K562 (cell line): ENCODE data around the gene OR51L1. TPM values are rescaled to one million over a fixed set of nuclear protein-coding genes. Genes with fewer than 3 reads are reported as not detected.

Experiments used
- ATAC-seq: fragments of 200-7000 bp; cut with Tn5 transposase; 3 replicates; pipeline ENCODE4 v1.9.1; 2020; ENCODE audit warnings: moderate library complexity
- BruUV-seq: library from RNA; stranded (reverse); fragments of 400-500 nt; replicated peaks from 2 replicates; lab custom pipeline; 2021; lab: Mats Ljungman, UMichigan
- CTCF ChIA-PET: fragments of 300-600 bp; formaldehyde crosslinking; extraction: SDS; loops from one replicate; lab custom pipeline; 2021; ENCODE audit warnings: low intra/inter-chr PET ratio; lab: Yijun Ruan, JAX
- POLR2A ChIA-PET: fragments of 300-600, 350-650 bp; sonication (Branson Sonifier 250); formaldehyde crosslinking; extraction: SDS; loops from one replicate; lab custom pipeline; 2021; ENCODE audit warnings: antibody characterized with exemption, inconsistent platforms; lab: Yijun Ruan, JAX
- DNase-seq, 4 experiments: peaks; one replicate each; pipeline versions ENCODE4 v3.0.0 to v3.0.0-alpha.2; 2011 to 2018; ENCODE audit warnings: low spot score in 3 of 4, mixed read lengths in 3 of 4; ENCODE audit errors: extremely low read depth in 1 of 4
- FAIRE-seq: peaks from 2 replicates; lab custom pipeline; 2011; peaks lifted over from hg19 to GRCh38; lab: Jason Lieb, UNC
- H2AFZ ChIP-seq: 2 replicates; pipeline ENCODE4 v1.6.0; 2011; ENCODE audit warnings: low read depth, low read length, control low read depth, inconsistent platforms
- H3K27ac ChIP-seq: fragments of 200-600 bp; 3 replicates; pipeline ENCODE4 v1.8.0; 2011; ENCODE audit warnings: low read depth, mild to moderate bottlenecking, control low read depth, inconsistent platforms, low read length, moderate library complexity, mixed read lengths; ENCODE audit errors: extremely low read depth
- H3K27me3 ChIP-seq, 2 experiments: fragments of 300-600 bp in 1 of 2; 2 replicates in 1 of 2; 3 replicates in 1 of 2; pipeline versions ENCODE4 v1.6.0 to v1.8.0; 2011; ENCODE audit warnings: inconsistent platforms in 2 of 2, low read length in 2 of 2, mild to moderate bottlenecking in 1 of 2, mixed read lengths in 1 of 2, moderate library complexity in 1 of 2; ENCODE audit not compliant: control insufficient read depth in 2 of 2, insufficient read depth in 2 of 2
- H3K36me3 ChIP-seq: fragments of 300-600 bp; 3 replicates; pipeline ENCODE4 v1.8.0; 2011; ENCODE audit warnings: mild to moderate bottlenecking, low read length, inconsistent platforms; ENCODE audit not compliant: control insufficient read depth, insufficient read depth
- H3K4me1 ChIP-seq, 2 experiments: fragments of 200-600 bp in 1 of 2; replicated peaks in 1 of 2; 2 replicates in 1 of 2; 3 replicates in 1 of 2; pipeline versions ENCODE4 v1.5.1 to v1.8.0; 2011; ENCODE audit warnings: inconsistent platforms in 2 of 2, low read length in 2 of 2, mild to moderate bottlenecking in 1 of 2, mixed read lengths in 1 of 2, moderate library complexity in 1 of 2; ENCODE audit not compliant: control insufficient read depth in 2 of 2, insufficient read depth in 2 of 2
- H3K4me2 ChIP-seq: 2 replicates; pipeline ENCODE4 v1.6.1; 2011; ENCODE audit warnings: low read length, control low read depth, inconsistent platforms, mixed read lengths; ENCODE audit not compliant: insufficient read depth
- H3K4me3 ChIP-seq: fragments of 200-600 bp; sonication (generic), shearing (Covaris generic); 2 replicates; pipeline ENCODE4 v1.5.1; 2016; ENCODE audit warnings: control low read depth, inconsistent platforms
- H3K79me2 ChIP-seq: fragments of 200-600 bp; 3 replicates; pipeline ENCODE4 v1.8.0; 2011; ENCODE audit warnings: low read length, inconsistent platforms; ENCODE audit not compliant: control insufficient read depth, insufficient read depth
- H3K9ac ChIP-seq, 2 experiments: 2 replicates each; pipeline versions ENCODE4 v1.6.0 to v1.6.1; 2011; ENCODE audit warnings: low read depth in 2 of 2, low read length in 2 of 2, control low read depth in 1 of 2, inconsistent platforms in 1 of 2, mild to moderate bottlenecking in 1 of 2, mixed read lengths in 1 of 2; ENCODE audit not compliant: insufficient read depth in 1 of 2
- H3K9me1 ChIP-seq: one replicate; pipeline ENCODE4 v1.6.0; 2011; ENCODE audit warnings: inconsistent platforms, mild to moderate bottlenecking, low read length, moderate library complexity; ENCODE audit not compliant: control insufficient read depth, insufficient read depth
- H3K9me3 ChIP-seq: replicated peaks from 2 replicates; pipeline ENCODE4 v1.5.1; 2011; ENCODE audit warnings: low read depth, low read length, inconsistent platforms; ENCODE audit not compliant: control insufficient read depth, insufficient read depth
- H4K20me1 ChIP-seq: replicated peaks from 2 replicates; pipeline ENCODE4 v1.6.1; 2011; ENCODE audit warnings: low read length, inconsistent platforms, mixed read lengths; ENCODE audit not compliant: control insufficient read depth, insufficient read depth
- FOXM1 ChIP-seq, 2 experiments: fragments of 450-650 bp in 1 of 2; sonication (generic) in 1 of 2; formaldehyde crosslinking in 1 of 2; IDR thresholded peaks; 2 replicates each; pipeline versions ENCODE4 v1.6.1 to v1.9.0; 2017 to 2022; ENCODE audit warnings: low read depth in 2 of 2, mild to moderate bottlenecking in 2 of 2, missing genetic modification reagents in 1 of 2, moderate library complexity in 1 of 2
- MYBL2 ChIP-seq, 2 experiments: fragments of 450-650 bp in 1 of 2; sonication (generic) in 1 of 2; formaldehyde crosslinking in 1 of 2; IDR thresholded peaks; 2 replicates each; pipeline versions ENCODE4 v1.6.1 to v1.8.1; 2017 to 2022; ENCODE audit warnings: borderline replicate concordance in 1 of 2, inconsistent platforms in 1 of 2, low read depth in 1 of 2, mild to moderate bottlenecking in 1 of 2, missing genetic modification reagents in 1 of 2, moderate library complexity in 1 of 2
- MYC ChIP-seq, 2 experiments: fragments of 250-450 bp in 1 of 2; sonication (Bioruptor Pico) in 1 of 2; IDR thresholded peaks; 2 replicates each; pipeline versions ENCODE4 v1.5.1 to v1.6.1; 2012 to 2021; ENCODE audit warnings: low read depth in 2 of 2, borderline replicate concordance in 1 of 2, improper control_type of control experiment in 1 of 2, low read length in 1 of 2, mild to moderate bottlenecking in 1 of 2, moderate library complexity in 1 of 2
- NUFIP1 ChIP-seq: fragments of 450-650 bp; IDR thresholded peaks from 2 replicates; pipeline ENCODE4 v1.6.1; 2018; ENCODE audit not compliant: partially characterized antibody
- SIN3A ChIP-seq, 2 experiments: fragments of 150-350 bp in 1 of 2; IDR thresholded peaks; 2 replicates each; pipeline ENCODE4 v1.6.1; 2011 to 2016; ENCODE audit warnings: borderline replicate concordance in 2 of 2, low read depth in 2 of 2, low read length in 2 of 2, mild to moderate bottlenecking in 2 of 2, moderate library complexity in 2 of 2; ENCODE audit not compliant: control insufficient read depth in 1 of 2
- SMARCE1 ChIP-seq: fragments of 450-650 bp; IDR thresholded peaks from 2 replicates; pipeline ENCODE4 v1.7.1; 2016; ENCODE audit warnings: mild to moderate bottlenecking
- TCF7 ChIP-seq: sonication (generic); IDR thresholded peaks from 2 replicates; pipeline ENCODE4 v1.6.1; 2016; ENCODE audit warnings: antibody characterized with exemption, borderline replicate concordance
- XRCC5 ChIP-seq: fragments of 200-400 bp; formaldehyde crosslinking; IDR thresholded peaks from 2 replicates; pipeline ENCODE4 v1.6.1; 2017; ENCODE audit warnings: low read depth, mild to moderate bottlenecking, low read length
- ZNF124 ChIP-seq: sonication (generic); formaldehyde crosslinking; IDR thresholded peaks from 2 replicates; pipeline ENCODE4 v1.8.1; 2022; ENCODE audit warnings: missing genetic modification reagents
- ZNF280B ChIP-seq: fragments of 250-450 bp; sonication (Bioruptor Pico); IDR thresholded peaks from 2 replicates; pipeline ENCODE4 v1.5.1; 2021; ENCODE audit warnings: mild to moderate bottlenecking
- WGBS: fragments of 100-300 bp; shearing (Covaris generic); methylation state at CpG from one replicate; pipeline ENCODE4 v1.1.6; 2016; ENCODE audit warnings: low coverage, mixed read lengths; ENCODE audit not compliant: insufficient coverage; ENCODE audit errors: missing lambda C conversion rate; 5-methylcytosine and 5-hydroxymethylcytosine counted together
- in situ Hi-C: fragments of 300-500 bp; cut with MboI; formaldehyde crosslinking; loops from 4 replicates; pipeline ENCODE4 v1.15.0; 2018; ENCODE audit warnings: inconsistent platforms, mixed read lengths
- intact Hi-C: fragments of 100-400 bp; cut with micrococcal nuclease; formaldehyde crosslinking; loops from 2 replicates; pipeline ENCODE4 v1.14.2; 2022
- polyA plus RNA-seq, 8 experiments: library from polyadenylated mRNA; depleted of rRNA in 4 of 8; stranded (reverse) in 5 of 8; unstranded in 3 of 8; fragments of >200 nt; fragmentation: Nextera tagmentation in 2 of 8; fragmentation: Illumina TruSeq in 1 of 8; extraction: Ambion mirVana in 2 of 8; extraction: Trizol in 1 of 8; gene quantifications; 2 replicates each; pipeline versions ENCODE4 v1.2.1 to v1.2.3, GENCODE V29; 2011 to 2014; ENCODE audit warnings: inconsistent platforms in 1 of 8, missing spikeins in 1 of 8
- total RNA-seq, 7 experiments: library from RNA; depleted of rRNA in 6 of 7; stranded (reverse); fragments of >200 nt in 6 of 7; fragmentation: Illumina TruSeq in 2 of 7; extraction: Trizol in 2 of 7; gene quantifications; 2 replicates each; pipeline versions ENCODE4 v1.2.1 to v1.2.3, GENCODE V29; 2011 to 2021; ENCODE audit warnings: low replicate concordance in 1 of 7
- TF ChIP-seq, protein P1 (sequence below): sonication (generic); formaldehyde crosslinking; IDR thresholded peaks from 2 replicates; pipeline ENCODE4 v1.4.0; 2020; ENCODE audit warnings: mild to moderate bottlenecking, missing genetic modification reagents
- TF ChIP-seq, protein P2 (sequence below): sonication (generic); formaldehyde crosslinking; IDR thresholded peaks from 2 replicates; pipeline ENCODE4 v1.8.0; 2022; ENCODE audit warnings: mild to moderate bottlenecking, low read depth, missing genetic modification reagents

The OR51L1 gene
- total and polyA plus RNA-seq, 9 of the 15 experiments (the other 6 are each of a cell fraction or from before 2014, with no cell fraction given) = not detected

DNA sequence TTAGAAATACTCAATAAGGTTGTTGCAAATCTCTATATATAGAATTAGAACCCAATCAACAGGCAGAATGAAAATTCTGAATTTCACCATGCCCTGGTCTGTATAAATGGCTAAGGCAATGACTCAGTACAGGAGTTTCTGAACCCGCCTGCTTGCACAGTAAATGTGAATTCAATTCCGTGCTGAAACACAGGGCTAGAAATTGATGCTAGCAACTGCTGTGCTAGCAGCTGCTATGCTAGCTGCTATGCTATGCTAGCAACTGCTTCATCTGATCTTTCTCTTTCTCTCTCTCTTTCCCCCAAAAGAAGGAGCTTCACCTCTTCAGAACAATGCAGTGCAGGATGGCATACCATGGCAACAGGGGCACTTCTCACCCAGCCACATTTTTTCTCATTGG is 42.0 kb downstream of the OR51L1 start:
- H3K4me3 ChIP-seq = no peak overlapping the region
- no peak overlapping the region for H3K9ac ChIP-seq
- H3K79me2 ChIP-seq = no peaks in the 10 kb centered on the region
- H3K36me3 ChIP-seq = no peaks in the 10 kb centered on the region
- no peak overlapping the region for H3K27ac ChIP-seq
- intact Hi-C loops = no loop called here
- H3K4me2 ChIP-seq = no peak overlapping the region
- no peaks in the 10 kb centered on the region for H3K9me1 ChIP-seq
- FAIRE-seq = no peak
- WGBS = 0% methylated on average over 2 of the region's 2 CpGs
- BruUV-seq = no TSS peak
- no peak for ATAC-seq
- no peak overlapping the region for H2AFZ ChIP-seq
- no peaks in the 10 kb centered on the region for H3K9me3 ChIP-seq
- no peaks in the 10 kb centered on the region for H3K4me1 ChIP-seq
- POLR2A ChIA-PET = interaction anchor here (1.3 kb wide), 1 partner anchor 12 kb away, joined by 4 read pairs; no protein-coding TSS in a partner anchor
- DNase-seq = no peak
- H3K27me3 ChIP-seq = peaks cover 2 to 5% of the 10 kb centered on the region in 2 experiments; a peak in 2 of 5 replicates
- no peaks in the 10 kb centered on the region for H4K20me1 ChIP-seq
- in situ Hi-C loops = no loop called here
- CTCF ChIA-PET = no interaction called here
- TF ChIP-seq ZNF280B (CRISPR knock-in tag) = no peak
- no peak for TF ChIP-seq FOXM1 (IDR thresholded peaks at IDR 0.05; ENCODE audit: low read depth)
- no peak for TF ChIP-seq FOXM1 (CRISPR knock-in tag; IDR thresholded peaks at IDR 0.05; ENCODE audit: low read depth)
- TF ChIP-seq SIN3A (IDR thresholded peaks at IDR 0.05; ENCODE audit: borderline replicate concordance in 2 of 2, control insufficient read depth in 1 of 2, low read depth in 2 of 2, low read length in 2 of 2) = no peak
- no peak for TF ChIP-seq ZNF124
- no peak for TF ChIP-seq SMARCE1
- TF ChIP-seq NUFIP1 = no peak
- TF ChIP-seq, protein P1, sequence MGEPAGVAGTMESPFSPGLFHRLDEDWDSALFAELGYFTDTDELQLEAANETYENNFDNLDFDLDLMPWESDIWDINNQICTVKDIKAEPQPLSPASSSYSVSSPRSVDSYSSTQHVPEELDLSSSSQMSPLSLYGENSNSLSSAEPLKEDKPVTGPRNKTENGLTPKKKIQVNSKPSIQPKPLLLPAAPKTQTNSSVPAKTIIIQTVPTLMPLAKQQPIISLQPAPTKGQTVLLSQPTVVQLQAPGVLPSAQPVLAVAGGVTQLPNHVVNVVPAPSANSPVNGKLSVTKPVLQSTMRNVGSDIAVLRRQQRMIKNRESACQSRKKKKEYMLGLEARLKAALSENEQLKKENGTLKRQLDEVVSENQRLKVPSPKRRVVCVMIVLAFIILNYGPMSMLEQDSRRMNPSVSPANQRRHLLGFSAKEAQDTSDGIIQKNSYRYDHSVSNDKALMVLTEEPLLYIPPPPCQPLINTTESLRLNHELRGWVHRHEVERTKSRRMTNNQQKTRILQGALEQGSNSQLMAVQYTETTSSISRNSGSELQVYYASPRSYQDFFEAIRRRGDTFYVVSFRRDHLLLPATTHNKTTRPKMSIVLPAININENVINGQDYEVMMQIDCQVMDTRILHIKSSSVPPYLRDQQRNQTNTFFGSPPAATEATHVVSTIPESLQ (CRISPR knock-in tag) = no peak
- no peak for TF ChIP-seq MYC (IDR thresholded peaks at IDR 0.05; ENCODE audit: low read depth, low read length)
- no peak for TF ChIP-seq MYC (CRISPR knock-in tag; IDR thresholded peaks at IDR 0.05; ENCODE audit: borderline replicate concordance, low read depth)
- no peak for TF ChIP-seq XRCC5
- no peak for TF ChIP-seq MYBL2 (IDR thresholded peaks at IDR 0.05; ENCODE audit: low read depth)
- no peak for TF ChIP-seq MYBL2 (CRISPR knock-in tag; IDR thresholded peaks at IDR 0.05; ENCODE audit: borderline replicate concordance)
- TF ChIP-seq TCF7 = no peak
- TF ChIP-seq, protein P2, sequence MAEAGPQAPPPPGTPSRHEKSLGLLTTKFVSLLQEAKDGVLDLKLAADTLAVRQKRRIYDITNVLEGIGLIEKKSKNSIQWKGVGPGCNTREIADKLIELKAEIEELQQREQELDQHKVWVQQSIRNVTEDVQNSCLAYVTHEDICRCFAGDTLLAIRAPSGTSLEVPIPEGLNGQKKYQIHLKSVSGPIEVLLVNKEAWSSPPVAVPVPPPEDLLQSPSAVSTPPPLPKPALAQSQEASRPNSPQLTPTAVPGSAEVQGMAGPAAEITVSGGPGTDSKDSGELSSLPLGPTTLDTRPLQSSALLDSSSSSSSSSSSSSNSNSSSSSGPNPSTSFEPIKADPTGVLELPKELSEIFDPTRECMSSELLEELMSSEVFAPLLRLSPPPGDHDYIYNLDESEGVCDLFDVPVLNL (CRISPR knock-in tag) = no peak
